ENCODE data around the gene TREH.
"Not testable (repeated sequence)": the region's sequence is repeated elsewhere in the genome, so short reads cannot be mapped to it uniquely, and the experiment has no call there.

DNA sequence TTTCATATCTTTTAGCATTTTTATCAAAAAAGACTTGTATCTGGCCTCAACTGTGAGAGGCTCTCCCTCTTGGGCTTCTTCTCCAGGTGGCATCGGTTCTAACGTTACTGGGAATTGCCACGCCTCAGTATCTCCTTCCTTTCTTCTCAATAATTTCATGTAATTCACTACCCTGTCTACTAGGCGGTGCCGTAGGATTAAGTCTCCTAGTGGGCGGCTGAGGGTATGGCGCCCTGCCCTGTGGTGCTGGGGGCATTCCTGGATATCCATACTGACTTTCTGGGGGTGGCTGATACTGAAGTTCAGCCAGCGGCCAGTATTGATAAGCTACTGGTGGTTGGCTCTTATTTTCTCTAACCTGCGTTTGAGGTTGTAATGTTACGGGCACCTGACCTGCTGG, 48.7 kb upstream of the TREH start:
- TF ChIP-seq, protein P1, sequence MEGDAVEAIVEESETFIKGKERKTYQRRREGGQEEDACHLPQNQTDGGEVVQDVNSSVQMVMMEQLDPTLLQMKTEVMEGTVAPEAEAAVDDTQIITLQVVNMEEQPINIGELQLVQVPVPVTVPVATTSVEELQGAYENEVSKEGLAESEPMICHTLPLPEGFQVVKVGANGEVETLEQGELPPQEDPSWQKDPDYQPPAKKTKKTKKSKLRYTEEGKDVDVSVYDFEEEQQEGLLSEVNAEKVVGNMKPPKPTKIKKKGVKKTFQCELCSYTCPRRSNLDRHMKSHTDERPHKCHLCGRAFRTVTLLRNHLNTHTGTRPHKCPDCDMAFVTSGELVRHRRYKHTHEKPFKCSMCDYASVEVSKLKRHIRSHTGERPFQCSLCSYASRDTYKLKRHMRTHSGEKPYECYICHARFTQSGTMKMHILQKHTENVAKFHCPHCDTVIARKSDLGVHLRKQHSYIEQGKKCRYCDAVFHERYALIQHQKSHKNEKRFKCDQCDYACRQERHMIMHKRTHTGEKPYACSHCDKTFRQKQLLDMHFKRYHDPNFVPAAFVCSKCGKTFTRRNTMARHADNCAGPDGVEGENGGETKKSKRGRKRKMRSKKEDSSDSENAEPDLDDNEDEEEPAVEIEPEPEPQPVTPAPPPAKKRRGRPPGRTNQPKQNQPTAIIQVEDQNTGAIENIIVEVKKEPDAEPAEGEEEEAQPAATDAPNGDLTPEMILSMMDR (IDR thresholded peaks at IDR 0.05): not testable (repeated sequence)
- TF ChIP-seq REST (IDR thresholded peaks at IDR 0.05; ENCODE audit: insufficient read depth in 1 of 2, low read depth in 2 of 2, low read length in 1 of 2); POLR2AphosphoS5 (IDR thresholded peaks at IDR 0.05; ENCODE audit: low read depth, low read length); SIN3A (IDR thresholded peaks at IDR 0.05; ENCODE audit: borderline replicate concordance, insufficient read depth, low read depth, low read length); TCF7L2 (IDR thresholded peaks at IDR 0.05; ENCODE audit: low read depth, low read length): not testable (repeated sequence)
